HG03565 (cell line): ENCODE measurements around the gene CAPZA2.
"Not testable (repeated sequence)": the region's sequence is repeated elsewhere in the genome, so short reads cannot be mapped to it uniquely, and the experiment has no call there.

Source experiments
- ATAC-seq: cut with Tn5 transposase; IDR thresholded peaks from one replicate; pipeline ENCODE4 v1.9.1; 2021; ENCODE audit warnings: mild to moderate bottlenecking, moderate library complexity; ENCODE audit not compliant: unreplicated experiment

Gene CAPZA2

DNA sequence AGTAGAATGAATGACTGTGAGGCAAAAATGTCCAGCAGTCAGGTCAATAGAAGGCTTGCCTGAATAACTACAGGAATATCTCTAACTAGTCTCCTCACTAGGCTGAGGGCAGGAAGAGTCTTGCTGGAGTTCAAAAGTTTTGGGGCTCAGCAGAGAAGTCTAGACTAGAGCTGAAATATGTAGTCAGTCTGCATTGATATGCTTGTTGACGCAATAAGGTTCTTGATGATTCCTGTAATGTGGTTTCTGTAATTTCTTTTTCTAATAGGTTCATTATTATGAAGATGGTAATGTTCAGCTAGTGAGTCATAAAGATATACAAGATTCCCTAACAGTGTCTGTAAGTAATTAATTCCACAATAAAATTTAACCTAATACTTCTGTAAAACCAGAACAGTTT is 49.4 kb downstream of the CAPZA2 start:
- ATAC-seq = no peak

DNA sequence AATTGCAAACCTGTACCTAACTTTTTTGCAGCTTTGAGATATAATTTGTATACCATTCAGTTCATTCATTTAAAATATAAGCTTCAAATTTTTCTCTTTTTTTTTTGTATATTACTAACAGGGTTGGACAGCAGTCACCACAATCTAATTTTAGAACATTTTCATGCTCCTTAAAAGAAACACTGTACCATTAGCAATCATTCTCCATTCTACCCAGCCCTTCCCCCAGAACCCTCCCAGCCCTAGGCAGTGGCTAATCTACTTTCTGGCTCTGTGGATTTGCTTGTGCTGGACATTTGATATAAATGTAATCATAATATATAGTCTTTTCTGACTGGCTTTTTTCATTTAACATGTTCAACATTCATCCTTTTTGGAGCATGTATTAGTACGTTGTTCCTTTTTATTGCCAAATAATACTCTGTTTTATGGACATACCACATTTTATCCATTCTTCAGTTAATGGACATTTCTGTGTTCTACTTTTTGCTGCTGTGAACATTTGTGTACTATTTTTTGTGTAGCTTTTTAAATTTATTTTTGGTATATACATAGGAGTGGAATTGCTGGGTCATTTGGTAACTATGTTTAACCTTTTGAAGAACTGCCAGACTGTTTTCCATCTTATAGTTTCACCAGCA is 50.0 kb downstream of the CAPZA2 start:
- ATAC-seq = no peak

DNA sequence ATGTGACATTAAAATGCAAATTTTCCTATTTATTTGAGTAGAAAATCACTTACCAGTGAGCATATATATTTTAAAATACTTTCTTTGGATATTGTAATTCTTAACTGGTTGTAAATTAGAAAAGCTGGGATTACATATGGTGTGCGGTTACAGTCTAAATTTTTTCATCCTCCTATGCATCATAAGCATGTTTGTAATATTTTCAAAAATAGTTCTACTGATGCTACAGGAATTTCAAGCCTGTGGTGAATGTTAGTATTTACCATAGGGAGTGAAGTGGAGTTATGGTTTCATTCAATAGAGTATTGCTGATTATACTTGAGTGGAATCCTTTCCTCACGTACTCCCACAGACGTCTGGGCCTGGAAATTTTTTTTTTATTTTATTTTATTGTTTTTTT is 56.3 kb downstream of the CAPZA2 start:
- no peak for ATAC-seq

- ATAC-seq = no peak
These were observed 58.0 kb downstream of the CAPZA2 start for GRCh38 chr7:116920359-116920758.

DNA sequence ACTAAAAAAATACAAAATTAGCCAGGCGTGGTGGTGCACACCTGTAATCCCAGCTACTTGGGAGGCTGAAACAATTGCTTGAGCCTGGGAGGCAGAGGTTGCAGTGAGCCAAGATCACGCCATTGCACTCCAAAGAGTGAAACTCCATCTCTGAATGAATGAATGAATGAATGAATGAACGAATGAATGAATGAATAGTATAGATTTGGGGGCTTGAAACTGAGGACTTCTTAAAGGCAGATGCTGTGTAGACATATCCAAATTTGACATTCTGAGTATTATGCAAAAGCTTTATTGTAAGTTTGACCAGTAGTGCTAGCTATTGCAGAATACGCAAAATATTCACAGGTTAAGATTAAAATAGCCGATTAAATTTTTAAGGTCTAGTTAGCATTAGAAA is 60.2 kb downstream of the CAPZA2 start:
- ATAC-seq = no peak

GRCh38 chr7:116924741-116925140 is 62.4 kb downstream of the CAPZA2 start:
- no peak for ATAC-seq

DNA sequence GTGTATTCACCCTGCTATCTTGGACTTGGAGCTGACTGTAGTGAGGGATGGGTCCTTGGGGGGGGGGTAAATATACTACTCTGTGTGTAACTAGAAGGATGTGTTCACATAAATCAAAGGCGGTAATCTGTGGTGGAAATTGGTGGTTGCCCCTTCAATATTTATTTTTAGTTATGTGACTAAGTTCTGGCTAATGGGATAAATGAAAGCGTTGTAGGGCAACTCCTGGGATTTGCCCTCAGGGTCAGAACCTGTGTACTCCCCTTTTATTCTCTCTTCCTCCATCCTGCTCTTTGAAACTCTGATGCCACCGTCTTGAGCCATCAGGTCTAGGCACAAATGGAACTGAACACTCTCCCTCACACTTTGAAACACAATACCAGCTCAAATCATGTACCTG is 66.6 kb downstream of the CAPZA2 start:
- no peak for ATAC-seq

DNA sequence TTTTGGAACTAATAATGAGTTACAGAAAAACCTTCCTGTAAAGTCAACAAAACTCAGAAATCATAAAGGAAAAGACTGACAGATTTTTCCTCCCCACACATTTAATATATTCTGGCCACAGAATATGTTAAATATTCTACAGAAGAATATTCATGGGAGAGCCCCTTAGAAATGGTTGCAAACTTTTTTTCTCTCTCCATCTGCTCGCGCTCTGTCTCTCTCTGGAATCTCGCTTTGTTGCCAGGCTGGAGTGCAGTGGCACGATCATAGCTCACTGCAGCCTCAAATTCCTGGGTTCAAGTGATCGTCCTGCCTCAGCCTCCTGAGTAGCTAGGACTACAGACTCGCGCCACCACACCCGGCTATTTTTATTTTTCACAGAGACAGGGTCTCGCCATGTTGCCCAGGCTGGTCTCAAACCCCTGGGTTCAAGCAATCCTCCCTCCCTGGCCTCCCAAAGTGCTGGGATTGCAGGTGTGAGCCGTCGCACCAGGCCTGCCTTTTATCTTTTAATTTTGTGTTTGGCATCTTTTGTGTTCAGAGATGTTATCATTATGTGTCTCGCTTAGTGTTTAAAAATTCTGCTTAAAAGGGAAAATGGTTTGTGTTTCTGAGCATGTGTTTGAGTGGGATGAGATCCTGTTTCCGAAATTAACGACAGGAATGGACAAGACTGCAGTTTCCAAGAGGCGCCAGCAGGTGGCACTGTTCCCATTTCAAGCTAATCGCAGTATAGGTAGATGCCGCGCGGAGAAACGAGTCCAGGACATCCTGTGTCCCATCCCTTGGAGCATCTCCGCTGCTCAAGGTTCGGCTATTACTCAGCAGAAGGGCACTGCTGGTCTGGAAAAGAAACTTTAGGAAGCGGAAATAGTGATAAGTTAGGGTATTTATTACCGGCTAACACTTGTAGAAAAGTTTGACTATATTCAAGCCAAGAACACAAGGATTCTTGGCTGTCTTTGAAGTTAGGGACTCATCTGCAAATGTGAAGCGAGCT is 67.8 kb downstream of the CAPZA2 start:
- ATAC-seq = peak; percentile 71

GRCh38 chr7:116932566-116932965 is 70.2 kb downstream of the CAPZA2 start:
- no peak for ATAC-seq

- no peak for ATAC-seq
These were observed 71.1 kb downstream of the CAPZA2 start for GRCh38 chr7:116933465-116933864.

DNA sequence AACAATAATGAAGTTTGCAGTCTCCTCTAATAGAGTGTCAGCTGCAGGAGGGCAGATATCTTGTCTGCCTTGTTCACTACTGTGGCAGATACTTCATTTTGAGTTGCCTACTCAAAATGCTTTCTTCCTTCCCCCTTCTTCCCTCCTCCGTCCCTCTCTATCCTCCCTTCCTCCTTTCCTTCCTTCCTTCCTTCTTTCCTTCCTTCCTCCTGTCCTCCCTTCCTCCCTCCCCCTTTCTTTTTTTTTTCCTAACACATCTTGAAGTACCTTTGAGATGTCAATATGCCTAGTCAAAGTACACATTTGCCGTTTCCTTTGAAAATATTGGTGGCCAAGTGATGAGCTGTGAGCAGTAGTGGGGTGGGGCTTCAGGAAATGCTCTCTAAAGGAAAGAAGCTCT is 72.2 kb downstream of the CAPZA2 start:
- no peak for ATAC-seq

DNA sequence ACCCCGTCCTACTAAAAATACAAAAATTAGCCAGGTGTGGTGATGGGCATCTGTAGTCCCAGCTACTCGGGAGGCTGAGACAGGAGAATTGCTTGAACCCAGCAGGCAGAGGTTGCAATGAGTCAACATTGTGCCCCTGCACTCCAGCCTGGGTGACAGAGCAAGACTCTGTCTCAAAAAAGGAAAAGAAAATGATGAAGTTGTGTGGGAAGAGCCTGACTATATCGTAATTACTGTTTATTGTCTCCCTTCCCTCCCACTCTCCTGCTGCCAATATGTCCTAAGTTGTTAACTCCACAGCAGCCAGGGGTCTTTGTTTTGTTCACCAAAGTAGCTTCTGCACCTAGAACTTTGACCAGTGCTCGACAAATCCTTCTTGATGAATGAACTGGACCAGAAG is 74.5 kb downstream of the CAPZA2 start:
- ATAC-seq = not testable (repeated sequence)

GRCh38 chr7:116938678-116939077 is 76.3 kb downstream of the CAPZA2 start:
- no peak for ATAC-seq

DNA sequence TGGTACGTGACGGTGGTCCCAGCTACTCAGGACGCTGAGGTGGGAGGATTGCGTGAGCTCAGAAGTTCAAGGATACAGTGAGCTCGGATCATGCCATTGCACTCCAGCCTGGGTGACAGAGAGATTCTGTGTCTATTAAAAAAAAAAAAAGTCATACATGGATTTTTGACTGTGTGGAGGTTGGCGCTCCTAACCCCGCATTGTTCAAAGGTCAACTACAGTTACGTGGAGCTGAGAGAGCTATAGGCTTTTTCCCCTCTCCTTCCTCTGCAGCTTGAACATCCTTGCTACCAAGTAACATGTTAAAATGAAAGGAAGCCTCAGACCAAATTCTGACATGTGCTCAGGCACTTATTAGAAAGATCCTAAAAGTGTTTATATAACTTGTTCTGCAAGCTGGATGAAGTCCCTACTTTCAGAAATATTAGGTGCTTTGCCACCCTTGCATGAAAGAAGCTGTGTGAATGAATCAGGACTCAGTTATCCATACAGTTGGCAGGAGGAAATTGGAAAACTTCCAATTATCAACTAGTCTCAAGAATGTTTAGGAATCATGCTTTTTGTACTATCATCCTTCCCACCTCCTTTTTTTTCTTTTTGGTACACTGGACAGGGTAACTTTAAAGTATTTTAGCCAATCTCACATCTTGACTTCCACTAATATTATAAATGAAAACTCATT is 78.4 kb downstream of the CAPZA2 start:
- ATAC-seq = no peak

DNA sequence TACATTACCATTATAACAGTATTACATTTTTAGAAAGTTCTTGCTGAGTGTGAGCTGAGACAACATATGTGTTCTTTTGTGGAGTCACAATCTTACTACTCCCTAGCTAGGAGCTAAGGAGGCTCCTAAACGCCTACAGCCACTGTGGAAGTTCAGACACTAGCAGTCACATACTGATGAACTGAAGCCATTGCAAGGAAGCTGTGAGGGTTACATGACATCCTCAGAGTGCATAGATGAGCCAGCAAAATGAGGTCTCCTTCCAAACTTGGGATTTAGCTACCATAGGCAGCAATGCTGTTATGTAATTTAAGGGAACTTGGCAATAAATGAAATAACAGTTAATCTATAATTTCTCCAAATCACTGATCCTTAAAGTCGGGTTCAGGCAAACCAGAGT is 80.1 kb downstream of the CAPZA2 start:
- ATAC-seq = no peak

DNA sequence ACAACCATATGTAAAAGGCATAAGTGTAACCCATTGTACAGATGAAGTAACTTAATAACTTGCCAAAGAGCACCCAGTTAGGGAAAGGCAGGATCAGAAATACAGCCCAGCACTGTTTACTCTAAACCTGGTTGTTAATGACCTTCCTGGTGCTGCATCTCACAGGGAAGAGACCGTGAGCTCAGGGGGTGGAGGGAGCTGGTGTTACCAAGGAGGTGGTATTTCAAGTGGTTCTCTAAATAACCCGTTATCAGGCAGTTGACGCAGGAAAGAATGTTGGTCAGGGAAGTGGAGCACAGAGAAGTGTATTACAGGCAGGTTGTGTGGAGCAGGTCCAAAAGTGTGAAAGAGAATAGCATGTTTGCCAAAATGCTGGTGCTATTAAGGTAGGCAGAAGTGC is 86.5 kb downstream of the CAPZA2 start:
- ATAC-seq = no peak

DNA sequence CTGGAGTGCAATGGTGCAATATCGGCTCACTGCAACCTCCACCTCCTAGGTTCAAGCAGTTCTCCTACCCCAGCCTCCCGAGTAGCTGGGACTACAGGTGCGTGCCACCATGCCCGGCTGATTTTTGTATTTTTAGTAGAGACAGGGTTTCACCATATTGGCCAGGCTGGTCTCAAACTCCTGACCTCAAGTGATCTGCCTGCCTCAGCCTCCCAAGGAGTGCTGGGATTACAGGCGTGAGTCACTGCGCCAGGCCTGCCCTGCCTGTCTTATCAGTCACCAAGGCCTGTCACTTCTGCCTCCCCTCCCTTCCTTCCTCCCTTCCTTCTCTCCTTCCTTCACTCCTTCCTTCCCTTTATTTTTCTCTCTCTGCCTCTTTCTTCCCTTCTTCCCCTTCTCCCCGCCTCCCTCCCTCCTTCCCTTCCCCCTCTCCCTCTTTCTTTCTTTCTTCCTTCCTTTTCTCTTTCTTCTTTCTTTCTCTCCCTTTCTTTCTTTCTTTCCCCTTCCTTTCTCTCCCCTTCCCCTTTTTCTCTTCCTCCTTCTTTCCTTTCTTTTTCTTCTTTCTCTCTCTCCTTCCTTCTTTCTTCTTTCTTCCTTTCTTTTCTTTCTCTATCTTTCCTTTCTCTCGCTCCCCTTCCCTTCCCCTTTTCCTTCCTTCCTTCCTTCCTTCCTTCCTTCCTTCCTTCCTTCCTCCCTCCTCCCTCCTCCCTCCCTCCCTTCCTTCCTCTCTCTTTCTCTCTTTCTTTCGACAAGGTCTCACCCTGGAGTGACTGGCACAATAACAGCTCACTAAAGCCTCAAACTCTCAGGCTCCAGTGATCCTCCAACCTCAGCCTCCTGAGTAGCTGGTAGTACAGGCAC is 87.8 kb downstream of the CAPZA2 start:
- ATAC-seq = no peak

DNA sequence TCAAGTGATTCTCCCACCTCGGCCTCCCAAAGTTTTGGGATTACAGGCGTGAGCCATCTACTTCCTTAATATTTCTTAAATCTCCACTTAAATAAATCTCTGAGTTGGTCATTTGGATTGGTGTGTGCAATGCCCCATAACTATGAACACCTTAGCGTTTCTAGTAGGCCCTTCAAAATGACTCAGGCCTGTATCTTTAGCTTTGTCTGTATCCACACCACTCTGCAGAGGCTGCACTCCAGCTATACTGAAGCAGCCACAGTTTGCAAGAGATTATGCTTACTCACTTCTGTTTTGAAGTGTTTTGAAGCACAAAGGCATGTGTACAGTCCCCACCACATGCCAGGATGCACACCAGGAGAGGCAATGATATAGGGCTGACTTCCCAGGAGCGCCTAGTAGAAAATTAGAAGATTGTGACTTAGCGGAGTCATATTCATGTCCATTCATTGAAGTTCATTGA is 88.5 kb downstream of the CAPZA2 start:
- no peak for ATAC-seq

DNA sequence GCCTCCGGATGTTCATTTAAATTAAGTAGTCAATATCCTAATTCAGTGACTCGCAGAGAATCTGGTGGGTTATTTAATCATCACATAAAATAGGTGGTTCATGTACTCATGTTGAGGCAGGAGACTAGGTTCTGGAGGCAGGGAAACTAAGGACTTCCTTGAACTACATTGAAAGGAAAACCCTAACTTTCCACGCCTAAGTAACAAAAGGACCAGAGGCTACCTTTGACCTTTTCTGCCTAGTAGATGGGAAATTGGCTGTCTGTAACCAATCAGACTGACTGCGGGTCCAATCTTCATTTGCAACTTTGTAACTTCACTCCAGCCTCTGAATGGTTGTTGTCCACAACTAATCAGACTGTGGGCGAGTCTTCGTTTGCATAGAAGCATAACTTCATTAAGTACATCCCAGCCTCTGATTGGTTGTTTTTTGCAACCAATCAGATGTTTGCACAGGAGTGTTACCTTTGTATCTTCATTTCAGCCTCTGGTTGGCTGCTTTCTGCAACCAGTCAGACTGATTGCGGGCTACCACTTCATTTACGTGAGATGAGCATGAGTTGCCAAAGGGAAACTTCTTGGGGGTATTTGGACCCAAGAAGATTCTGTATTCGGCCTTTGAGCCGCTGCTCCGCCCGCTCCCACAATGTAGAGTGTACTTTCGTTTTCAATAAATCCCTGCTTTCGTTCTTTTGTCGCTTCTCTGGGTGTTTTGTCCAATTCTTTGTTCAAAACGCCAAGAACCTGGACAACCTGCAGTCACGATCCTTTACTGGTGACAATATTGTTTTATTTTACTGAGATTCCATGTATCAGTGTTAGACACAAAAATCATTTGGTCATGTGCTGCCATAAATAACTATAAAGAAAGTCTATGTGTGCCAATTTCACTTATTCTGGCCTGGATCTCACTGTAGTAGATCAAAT is 89.2 kb downstream of the CAPZA2 start:
- ATAC-seq = no peak
